ENCODE data around the gene SP6. TPM values are rescaled to one million over a fixed set of nuclear protein-coding genes. Genes with fewer than 3 reads are reported as not detected.

SP6 gene
- total RNA-seq, 2 experiments from 2014 or later = not detected

- Mint-ChIP-seq H3K4me1 (peaks cover 39% of the 10 kb centered on the region), H3K27me3 (peaks cover 3% of the 10 kb centered on the region), H3K9me3 (no peaks in the 10 kb centered on the region), H3K36me3 (no peaks in the 10 kb centered on the region), H3K27ac (no peak overlapping the region), H3K4me3 (no peak overlapping the region)
- DNase-seq = no peak
These were observed 13.4 kb downstream of the SP6 start for GRCh38 chr17:47837401-47838039.

GRCh38 chr17:47836601-47837000 is 14.4 kb downstream of the SP6 start:
- H3K27ac Mint-ChIP-seq = no peak overlapping the region
- peaks cover 35% of the 10 kb centered on the region for H3K4me1 Mint-ChIP-seq
- no peak for DNase-seq
- peaks cover 3% of the 10 kb centered on the region for H3K27me3 Mint-ChIP-seq
- no peaks in the 10 kb centered on the region for H3K36me3 Mint-ChIP-seq
- H3K4me3 Mint-ChIP-seq = no peak overlapping the region
- H3K9me3 Mint-ChIP-seq = no peaks in the 10 kb centered on the region

DNA sequence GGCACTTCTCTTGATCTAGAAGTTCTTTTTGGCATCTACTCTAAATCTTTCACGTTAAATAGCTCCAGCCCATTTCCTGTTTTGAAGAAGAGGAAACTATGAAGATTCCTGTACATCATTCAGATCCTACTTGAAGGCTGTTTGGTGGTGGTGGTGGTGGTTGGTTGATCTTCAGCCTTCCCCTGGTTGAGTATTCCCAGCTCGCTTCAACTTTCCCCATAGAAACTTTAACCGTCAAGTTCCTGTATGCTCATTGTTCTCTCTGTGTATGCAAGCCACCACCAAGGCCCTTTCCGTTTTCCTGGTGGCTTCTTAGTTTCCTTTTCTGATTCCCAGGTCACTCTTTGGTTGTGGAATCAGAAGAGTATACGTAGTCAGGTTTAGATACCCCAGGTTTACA is 16.2 kb downstream of the SP6 start:
- Mint-ChIP-seq H3K27ac (peak overlapping the region; percentile 11), H3K9me3 (no peaks in the 10 kb centered on the region), H3K36me3 (no peaks in the 10 kb centered on the region), H3K4me3 (no peak overlapping the region), H3K27me3 (peaks cover 3% of the 10 kb centered on the region), H3K4me1 (peaks cover 29% of the 10 kb centered on the region)
- no peak for DNase-seq

GRCh38 chr17:47831934-47832327 is 19.0 kb downstream of the SP6 start:
- DNase-seq = no peak
- peak overlapping the region; percentile 96 for H3K4me3 Mint-ChIP-seq

DNA sequence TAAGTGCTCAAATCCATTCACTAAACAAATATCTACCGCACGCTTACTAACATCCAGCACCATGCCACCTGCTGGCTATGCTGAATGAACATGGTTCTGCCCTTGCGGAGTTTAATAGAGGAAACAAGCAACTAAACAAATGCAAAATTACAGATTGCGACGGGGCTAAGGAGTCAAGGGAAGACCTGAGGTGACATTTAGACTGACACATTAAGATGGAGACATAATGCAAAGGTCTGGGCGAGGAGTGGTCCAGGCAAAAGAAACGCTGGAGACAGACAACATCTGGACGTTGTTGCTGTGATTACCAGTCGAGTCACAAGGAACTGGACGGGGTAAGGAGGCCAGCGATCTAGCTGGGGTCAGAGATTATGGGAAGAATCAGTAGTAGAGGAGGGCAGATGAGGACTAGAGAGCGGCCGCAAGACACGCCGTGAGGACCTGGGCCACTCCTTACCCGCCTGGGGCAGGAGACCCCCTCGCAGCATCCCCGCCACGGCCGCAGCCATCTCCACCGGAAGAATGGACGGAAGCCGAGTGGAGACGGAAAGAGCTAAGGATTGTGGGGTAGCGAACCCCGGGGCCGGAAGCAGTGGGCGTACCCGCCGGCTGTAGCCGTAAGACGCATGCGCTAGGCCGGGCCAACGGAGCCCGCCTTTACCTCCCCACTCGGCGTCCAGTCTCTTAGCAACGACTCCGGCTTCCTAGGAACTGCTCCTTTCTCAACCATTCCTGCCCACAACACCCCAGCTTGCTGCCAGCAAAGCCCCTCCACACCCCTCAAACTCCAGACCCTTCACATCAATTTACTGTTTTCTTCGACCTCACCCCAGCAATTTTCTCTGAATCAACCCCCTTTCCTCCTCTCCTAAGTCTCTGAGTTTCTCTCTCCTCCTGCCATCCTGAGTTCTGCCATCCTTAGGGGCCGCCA is 19.7 kb downstream of the SP6 start, which contains the start of the genes LRRC46 and MRPL10:
Gene LRRC46 (plus strand): TSS at position 668 of the 931 bp plus-strand sequence. CDS start 320 bp downstream, outside the sequence.
Gene MRPL10 (minus strand): TSS at position 539 of the 931 bp plus-strand sequence. CDS start 30 bp downstream, at position 509.
- peak; percentile 94 for DNase-seq
- peaks cover 24% of the 10 kb centered on the region for H3K4me1 Mint-ChIP-seq
- H3K36me3 Mint-ChIP-seq = peaks cover 12% of the 10 kb centered on the region

More at GRCh38 chr17:47831934-47832327, 19.0 kb downstream of the SP6 start:
- Mint-ChIP-seq H3K36me3 (peaks cover 10% of the 10 kb centered on the region), H3K27me3 (peaks cover 3% of the 10 kb centered on the region), H3K27ac (peak overlapping the region; percentile 84), H3K4me1 (peaks cover 24% of the 10 kb centered on the region), H3K9me3 (no peaks in the 10 kb centered on the region)

GRCh38 chr17:47830396-47831002 is 20.5 kb downstream of the SP6 start:
- peak overlapping the region; percentile 84 for H3K27ac Mint-ChIP-seq
- DNase-seq = no peak
- peaks cover 15% of the 10 kb centered on the region for H3K36me3 Mint-ChIP-seq
- peak overlapping the region; percentile 96 for H3K4me3 Mint-ChIP-seq
- H3K9me3 Mint-ChIP-seq = no peaks in the 10 kb centered on the region
- H3K27me3 Mint-ChIP-seq = peaks cover 3% of the 10 kb centered on the region
- H3K4me1 Mint-ChIP-seq = peaks cover 24% of the 10 kb centered on the region

More for the DNA sequence above, 19.7 kb downstream of the SP6 start, which contains the start of the genes LRRC46 and MRPL10:
- H3K27ac Mint-ChIP-seq = peak within 1 kb of the TSS; percentile 84
- H3K4me3 Mint-ChIP-seq = peak within 1 kb of the TSS; percentile 96
- peaks cover 3% of the 10 kb centered on the region for H3K27me3 Mint-ChIP-seq
- H3K9me3 Mint-ChIP-seq = no peaks in the 10 kb centered on the region

GRCh38 chr17:47829870-47830269 is 21.1 kb downstream of the SP6 start:
- Mint-ChIP-seq H3K27me3 (peaks cover 3% of the 10 kb centered on the region), H3K4me1 (peaks cover 22% of the 10 kb centered on the region), H3K9me3 (no peaks in the 10 kb centered on the region), H3K27ac (peak overlapping the region; percentile 84), H3K36me3 (peaks cover 15% of the 10 kb centered on the region), H3K4me3 (peak overlapping the region; percentile 96)
- DNase-seq = no peak

GRCh38 chr17:47823519-47823918 is 27.4 kb downstream of the SP6 start:
- H3K27ac Mint-ChIP-seq = no peak overlapping the region
- H3K4me1 Mint-ChIP-seq = peaks cover 18% of the 10 kb centered on the region
- H3K36me3 Mint-ChIP-seq = peaks cover 17% of the 10 kb centered on the region
- H3K27me3 Mint-ChIP-seq = no peaks in the 10 kb centered on the region
- no peaks in the 10 kb centered on the region for H3K9me3 Mint-ChIP-seq
- no peak overlapping the region for H3K4me3 Mint-ChIP-seq
- DNase-seq = no peak

GRCh38 chr17:47822785-47823184 is 28.2 kb downstream of the SP6 start:
- no peaks in the 10 kb centered on the region for H3K27me3 Mint-ChIP-seq
- H3K36me3 Mint-ChIP-seq = peaks cover 13% of the 10 kb centered on the region
- no peaks in the 10 kb centered on the region for H3K9me3 Mint-ChIP-seq
- H3K27ac Mint-ChIP-seq = no peak overlapping the region
- no peak for DNase-seq
- H3K4me3 Mint-ChIP-seq = peak overlapping the region; percentile 25
- peaks cover 18% of the 10 kb centered on the region for H3K4me1 Mint-ChIP-seq

GRCh38 chr17:47821424-47822391 is 29.3 kb downstream of the SP6 start, which contains the start of gene OSBPL7:
Gene OSBPL7, minus strand, starts transcription at chr17:47821794. Its CDS starts 1,516 bp downstream, at chr17:47820278.
- peak within 1 kb of the TSS; percentile 96 for H3K4me3 Mint-ChIP-seq
- H3K27ac Mint-ChIP-seq = peak within 1 kb of the TSS; percentile 79
- H3K36me3 Mint-ChIP-seq = peaks cover 9% of the 10 kb centered on the region
- H3K27me3 Mint-ChIP-seq = no peaks in the 10 kb centered on the region
- H3K4me1 Mint-ChIP-seq = peaks cover 18% of the 10 kb centered on the region
- DNase-seq = peak; percentile 82
- H3K9me3 Mint-ChIP-seq = no peaks in the 10 kb centered on the region

GRCh38 chr17:47821031-47821423 is 29.9 kb downstream of the SP6 start:
- Mint-ChIP-seq H3K4me1 (peaks cover 18% of the 10 kb centered on the region), H3K4me3 (peak overlapping the region; percentile 96), H3K36me3 (peaks cover 5% of the 10 kb centered on the region), H3K27me3 (no peaks in the 10 kb centered on the region), H3K9me3 (no peaks in the 10 kb centered on the region), H3K27ac (peak overlapping the region; percentile 79)
- DNase-seq = no peak

- Mint-ChIP-seq H3K9me3 (no peaks in the 10 kb centered on the region), H3K36me3 (peaks cover 5% of the 10 kb centered on the region), H3K27me3 (no peaks in the 10 kb centered on the region), H3K4me1 (peaks cover 18% of the 10 kb centered on the region), H3K4me3 (peak overlapping the region; percentile 96), H3K27ac (peak overlapping the region; percentile 79)
- DNase-seq = no peak
These were observed 30.8 kb downstream of the SP6 start for GRCh38 chr17:47820033-47820789.

GRCh38 chr17:47819475-47819874 is 31.5 kb downstream of the SP6 start:
- no peak for DNase-seq
- no peaks in the 10 kb centered on the region for H3K9me3 Mint-ChIP-seq
- peaks cover 18% of the 10 kb centered on the region for H3K4me1 Mint-ChIP-seq
- no peak overlapping the region for H3K4me3 Mint-ChIP-seq
- no peak overlapping the region for H3K27ac Mint-ChIP-seq
- H3K27me3 Mint-ChIP-seq = no peaks in the 10 kb centered on the region
- H3K36me3 Mint-ChIP-seq = peaks cover 5% of the 10 kb centered on the region
